C4-2B (cell line): Measurements from ENCODE around the gene OPN4.

Source experiments
- H3K27ac ChIP-seq: fragments of 450-650 bp; 2 replicates; pipeline ENCODE4 v1.5.1; 2017
- ZFX ChIP-seq: fragments of 450-650 bp; IDR thresholded peaks from 2 replicates; pipeline ENCODE4 v1.6.1; 2017
- TF ChIP-seq, protein P1 (sequence below): fragments of 450-650 bp; conservative IDR thresholded peaks from 2 replicates; pipeline ENCODE4 v1.5.1; 2017; ENCODE audit warnings: mild to moderate bottlenecking

The OPN4 gene

GRCh38 chr10:86659161-86659691, 4.9 kb downstream of the OPN4 start:
- no peak overlapping the region for H3K27ac ChIP-seq
- TF ChIP-seq ZFX, result no peak
- TF ChIP-seq, protein P1, sequence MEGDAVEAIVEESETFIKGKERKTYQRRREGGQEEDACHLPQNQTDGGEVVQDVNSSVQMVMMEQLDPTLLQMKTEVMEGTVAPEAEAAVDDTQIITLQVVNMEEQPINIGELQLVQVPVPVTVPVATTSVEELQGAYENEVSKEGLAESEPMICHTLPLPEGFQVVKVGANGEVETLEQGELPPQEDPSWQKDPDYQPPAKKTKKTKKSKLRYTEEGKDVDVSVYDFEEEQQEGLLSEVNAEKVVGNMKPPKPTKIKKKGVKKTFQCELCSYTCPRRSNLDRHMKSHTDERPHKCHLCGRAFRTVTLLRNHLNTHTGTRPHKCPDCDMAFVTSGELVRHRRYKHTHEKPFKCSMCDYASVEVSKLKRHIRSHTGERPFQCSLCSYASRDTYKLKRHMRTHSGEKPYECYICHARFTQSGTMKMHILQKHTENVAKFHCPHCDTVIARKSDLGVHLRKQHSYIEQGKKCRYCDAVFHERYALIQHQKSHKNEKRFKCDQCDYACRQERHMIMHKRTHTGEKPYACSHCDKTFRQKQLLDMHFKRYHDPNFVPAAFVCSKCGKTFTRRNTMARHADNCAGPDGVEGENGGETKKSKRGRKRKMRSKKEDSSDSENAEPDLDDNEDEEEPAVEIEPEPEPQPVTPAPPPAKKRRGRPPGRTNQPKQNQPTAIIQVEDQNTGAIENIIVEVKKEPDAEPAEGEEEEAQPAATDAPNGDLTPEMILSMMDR, result no peak

DNA sequence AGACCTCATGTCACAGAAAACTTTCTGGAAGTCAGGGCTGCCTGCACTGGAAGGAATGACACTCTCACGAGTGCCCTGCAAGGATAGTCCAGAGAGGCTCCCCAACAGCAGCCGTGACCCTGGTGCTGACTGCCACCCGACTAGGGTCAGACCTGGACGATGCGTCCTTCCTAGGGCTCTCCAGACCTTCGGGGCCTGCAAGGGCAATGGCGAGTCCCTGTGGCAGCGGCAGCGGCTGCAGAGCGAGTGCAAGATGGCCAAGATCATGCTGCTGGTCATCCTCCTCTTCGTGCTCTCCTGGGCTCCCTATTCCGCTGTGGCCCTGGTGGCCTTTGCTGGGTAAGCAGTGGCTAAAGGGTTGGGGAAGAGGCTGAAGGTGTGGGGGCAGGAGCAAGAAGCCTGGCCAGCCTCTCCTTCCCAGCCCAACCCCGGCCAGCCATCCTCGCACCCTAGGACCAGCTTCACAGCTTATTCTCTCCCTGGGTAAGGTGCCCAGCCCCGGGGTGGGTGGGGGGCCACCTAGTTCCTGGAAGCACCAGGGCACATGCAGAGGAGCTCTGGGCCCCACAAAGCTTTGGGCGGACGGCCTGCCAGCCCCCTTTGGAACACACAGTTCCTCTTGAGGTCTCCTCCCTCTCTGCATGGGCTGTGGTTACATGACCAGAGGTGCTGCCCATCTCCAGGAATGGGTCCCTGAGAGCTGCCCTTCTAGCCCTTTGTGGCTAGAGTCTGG, 5.5 kb downstream of the OPN4 start:
- no peak overlapping the region for H3K27ac ChIP-seq

DNA sequence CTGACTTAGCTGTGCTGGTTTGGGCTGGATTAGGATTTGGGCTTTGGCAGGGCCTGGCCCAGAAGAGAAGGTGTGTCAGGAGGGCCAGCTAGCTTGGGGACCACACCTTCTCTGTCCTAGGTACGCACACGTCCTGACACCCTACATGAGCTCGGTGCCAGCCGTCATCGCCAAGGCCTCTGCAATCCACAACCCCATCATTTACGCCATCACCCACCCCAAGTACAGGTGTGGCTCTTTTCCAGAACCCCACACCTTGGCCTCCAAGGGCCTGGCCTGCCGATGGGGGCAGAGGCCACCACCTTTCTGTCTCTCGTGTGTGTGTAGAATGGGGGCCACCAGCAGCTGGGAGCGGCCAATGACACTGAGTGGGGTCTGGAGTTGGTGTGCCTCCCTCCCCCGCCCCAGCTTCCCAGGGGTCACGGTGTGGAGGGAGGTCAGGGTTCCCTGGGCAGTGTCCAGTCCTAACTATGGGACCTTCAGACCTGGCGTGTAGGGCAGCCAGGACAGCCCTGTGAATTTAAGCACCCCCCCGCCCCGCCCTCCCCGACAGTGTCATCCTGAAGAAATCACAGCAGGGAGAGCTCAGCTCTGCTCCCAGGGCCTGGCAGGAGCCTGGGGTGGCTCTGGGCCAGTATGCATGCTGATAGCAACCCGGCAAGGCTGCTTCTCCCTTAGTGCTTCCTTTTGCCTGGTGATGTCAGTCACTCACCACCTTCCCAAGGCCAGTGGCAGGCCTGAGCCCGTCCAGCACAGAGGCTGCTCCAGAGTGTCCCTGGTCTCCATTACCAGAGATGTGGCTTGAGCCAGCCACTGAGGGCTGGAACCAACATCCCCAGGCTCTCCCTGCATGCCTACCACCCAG, 7.0 kb downstream of the OPN4 start:
- TF ChIP-seq, protein P1, result no peak
- TF ChIP-seq ZFX, result no peak

More for the DNA sequence above, 5.5 kb downstream of the OPN4 start:
- TF ChIP-seq, protein P1, result no peak
- TF ChIP-seq ZFX, result no peak

DNA sequence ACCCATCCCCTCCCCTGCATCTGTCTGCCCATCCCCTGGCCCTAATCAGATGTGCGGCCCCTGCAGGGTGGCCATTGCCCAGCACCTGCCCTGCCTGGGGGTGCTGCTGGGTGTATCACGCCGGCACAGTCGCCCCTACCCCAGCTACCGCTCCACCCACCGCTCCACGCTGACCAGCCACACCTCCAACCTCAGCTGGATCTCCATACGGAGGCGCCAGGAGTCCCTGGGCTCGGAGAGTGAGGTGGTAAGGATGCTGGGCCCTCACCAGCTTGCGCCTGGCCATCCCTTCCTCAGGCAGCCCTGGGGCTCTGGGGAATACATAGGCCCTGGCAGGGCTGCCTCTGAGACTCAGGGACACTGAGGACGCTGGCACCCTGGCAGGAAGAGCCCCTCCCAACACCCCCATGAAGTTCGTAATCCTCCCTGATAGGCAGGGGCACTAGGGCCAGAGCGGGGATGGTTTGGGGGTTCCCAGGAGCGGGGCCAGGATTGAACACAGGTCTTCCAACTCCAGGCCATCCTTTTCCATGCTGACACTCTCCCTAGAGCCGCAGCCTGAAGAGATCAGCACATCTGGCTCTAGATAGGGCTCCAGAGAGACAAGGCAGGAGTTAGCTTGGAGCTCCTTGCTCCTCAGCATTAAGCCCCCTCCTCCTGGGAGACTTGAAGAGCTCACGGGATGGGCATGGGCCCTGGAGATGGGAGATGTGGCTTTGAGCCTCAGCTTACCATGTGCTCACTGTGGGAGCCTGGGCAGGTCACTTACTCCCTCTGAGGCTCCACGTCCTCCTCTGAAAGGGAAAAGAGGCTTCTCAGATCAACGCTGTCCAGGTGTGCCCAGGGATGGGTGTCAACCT, 8.1 kb downstream of the OPN4 start:
- H3K27ac ChIP-seq, result no peak overlapping the region

More for the DNA sequence above, 7.0 kb downstream of the OPN4 start:
- H3K27ac ChIP-seq, result no peak overlapping the region

GRCh38 chr10:86663046-86663345, 8.6 kb downstream of the OPN4 start:
- H3K27ac ChIP-seq, result no peak overlapping the region
- TF ChIP-seq ZFX, result no peak
- TF ChIP-seq, protein P1, result no peak

More for the DNA sequence above, 8.1 kb downstream of the OPN4 start:
- TF ChIP-seq, protein P1, result no peak
- no peak for TF ChIP-seq ZFX

- TF ChIP-seq, protein P1, result no peak
- TF ChIP-seq ZFX, result no peak
- H3K27ac ChIP-seq, result no peak overlapping the region
Observed at GRCh38 chr10:86663576-86664339, 9.4 kb downstream of the OPN4 start.
